GM11168 (cell line): ENCODE data around the gene KRT36.

ENCODE experiments used
- in situ Hi-C: fragments of 300-500 bp; cut with MboI; formaldehyde crosslinking; loops from one replicate; pipeline ENCODE4 v1.12.0; 2022; ENCODE audit warnings: low sequenced_read_pairs; ENCODE audit not compliant: unreplicated experiment

KRT36 gene

DNA sequence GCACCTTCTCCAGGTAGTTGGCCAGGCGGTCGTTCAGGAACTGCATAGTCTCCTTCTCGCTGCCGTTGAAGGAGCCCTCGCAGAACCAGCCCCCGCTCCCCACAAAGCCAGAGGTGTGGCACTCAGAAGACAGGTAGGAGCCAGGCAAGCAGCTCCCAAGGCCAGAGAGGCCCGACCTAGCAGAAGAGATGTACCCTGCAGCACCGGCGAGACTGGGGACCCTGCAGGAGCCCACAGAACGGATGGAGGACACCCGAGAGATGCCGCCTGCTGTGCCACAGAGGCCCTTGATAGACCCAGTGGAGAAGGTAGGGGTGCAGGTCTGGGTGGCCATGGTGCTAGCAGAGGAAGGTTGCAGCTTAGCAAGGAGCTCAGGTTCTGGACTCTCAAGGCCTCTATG lies at the start of gene KRT36:
Gene KRT36 (minus strand): TSS at position 380 of the 400 bp plus-strand sequence. CDS start 46 bp downstream, at position 334.
- in situ Hi-C loops, result no loop called here

DNA sequence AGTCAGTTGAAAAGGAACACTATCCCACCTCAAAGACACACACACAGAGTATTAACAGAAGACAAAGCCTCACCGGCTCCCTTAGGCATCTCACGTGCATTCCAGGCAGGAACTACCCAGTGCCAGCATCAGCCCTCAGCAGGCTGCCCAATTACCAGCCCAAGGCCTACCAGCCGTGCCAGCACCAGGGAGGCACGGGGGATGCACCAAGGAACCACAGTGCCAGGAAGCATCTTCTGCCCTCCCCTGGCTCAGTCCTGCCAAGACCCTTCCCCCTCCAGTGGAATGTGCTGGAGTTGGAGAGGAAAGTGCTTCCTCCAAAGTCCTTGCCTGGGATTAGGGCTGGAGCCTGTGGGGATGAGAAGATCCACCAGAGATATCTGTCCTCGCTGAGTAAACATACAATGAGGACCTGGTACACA lies 49.4 kb upstream of the KRT36 start:
- in situ Hi-C loops, result no loop called here

DNA sequence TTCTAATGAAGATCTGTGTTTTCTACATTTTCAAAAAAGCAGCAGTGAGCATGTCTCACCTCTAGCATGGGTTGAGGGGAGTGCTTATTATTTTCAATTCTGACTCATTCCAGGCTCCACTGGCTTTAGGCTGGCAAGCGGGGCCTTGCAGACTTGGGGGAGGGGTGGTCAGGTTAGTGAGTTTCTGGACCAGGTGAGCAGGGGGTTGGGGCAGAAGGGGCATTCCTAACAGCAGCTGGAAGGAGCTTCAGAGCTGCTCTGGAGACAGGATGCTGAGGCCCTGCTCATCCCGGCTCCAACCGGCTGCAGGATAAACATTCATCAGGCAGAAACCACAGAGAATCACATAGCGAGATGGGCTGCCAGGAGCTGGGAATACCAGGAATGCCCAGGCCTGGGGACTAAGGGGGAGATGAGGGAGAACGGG lies 48.9 kb upstream of the KRT36 start:
- in situ Hi-C loops, result no loop called here

DNA sequence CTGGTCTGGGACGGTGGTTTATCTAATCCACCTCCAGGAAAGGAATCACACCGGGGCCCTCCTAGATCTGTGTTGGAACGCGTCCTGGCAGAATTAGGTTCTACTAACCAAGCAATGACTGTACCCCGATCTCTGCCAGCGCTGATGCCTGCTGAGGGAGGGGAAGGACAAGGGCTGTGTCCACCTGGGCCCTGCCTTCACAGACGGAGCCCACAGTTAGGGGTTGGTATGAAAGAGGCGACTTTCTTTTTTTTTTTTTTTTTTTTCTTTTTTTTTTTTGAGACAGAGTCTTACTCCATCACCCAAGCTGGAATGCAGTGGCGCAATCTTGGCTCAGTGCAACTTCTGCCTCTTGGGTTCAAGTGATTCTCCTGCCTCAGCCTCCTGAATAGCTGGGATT lies 48.3 kb upstream of the KRT36 start:
- in situ Hi-C loops, result no loop called here

DNA sequence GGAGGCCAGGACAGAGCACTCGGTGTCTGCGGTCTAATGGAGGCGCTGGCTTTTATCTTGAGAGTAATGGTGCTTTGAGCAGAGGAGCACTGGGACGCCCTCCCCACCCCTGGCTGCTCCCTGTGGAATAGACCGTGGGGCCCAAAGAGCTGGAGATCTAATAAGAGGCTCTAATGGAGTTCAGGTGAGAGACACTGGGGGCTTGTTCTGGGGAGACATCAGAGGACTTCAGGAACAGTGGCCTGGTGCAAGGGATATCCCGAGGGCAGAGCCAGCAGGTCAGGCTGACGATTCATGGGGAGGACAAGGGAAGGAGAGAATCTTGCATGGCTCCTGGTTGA lies 47.9 kb upstream of the KRT36 start:
- in situ Hi-C loops, result no loop called here

DNA sequence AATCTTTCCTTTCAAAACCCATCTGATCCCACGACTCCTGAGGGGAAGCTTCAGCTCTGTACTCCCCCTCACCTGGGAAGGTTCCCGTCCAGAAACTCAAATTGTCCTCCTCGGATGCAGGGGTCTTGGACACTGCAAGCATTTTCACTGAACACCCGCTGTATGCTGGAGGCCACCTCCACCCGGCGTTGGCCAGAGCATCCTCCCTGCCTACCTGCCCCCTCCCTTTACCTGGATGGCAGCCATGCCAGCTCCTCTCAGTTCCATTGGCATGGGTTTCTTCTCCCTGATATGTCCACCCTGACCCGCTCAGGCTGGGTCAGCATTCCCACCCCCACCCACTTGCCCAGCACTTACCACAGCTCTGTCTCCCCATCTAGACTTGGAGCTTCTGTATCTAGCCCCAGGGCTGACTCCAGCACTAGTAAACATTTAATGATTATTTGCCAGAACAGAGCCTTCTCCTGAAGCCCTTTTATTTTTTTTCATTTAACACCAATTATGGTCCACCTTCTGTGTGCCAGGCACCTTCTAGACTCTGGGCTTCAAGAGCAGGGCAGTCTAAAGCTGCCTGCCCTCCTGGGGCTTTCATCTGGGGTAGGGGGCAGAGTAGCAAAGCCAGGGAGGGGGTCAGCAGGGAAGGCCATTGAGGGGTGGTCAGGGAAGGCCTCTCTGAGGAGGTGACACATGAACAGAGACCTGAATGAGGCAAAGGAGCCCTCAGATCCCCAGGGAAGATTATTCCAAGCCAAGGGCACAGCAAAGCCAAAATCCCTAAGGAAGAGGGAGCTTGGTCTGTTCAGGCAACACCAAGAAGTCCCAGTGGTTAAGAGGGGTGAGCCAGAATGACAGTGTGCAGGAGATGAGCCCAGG lies 47.3 kb upstream of the KRT36 start:
- in situ Hi-C loops, result no loop called here

DNA sequence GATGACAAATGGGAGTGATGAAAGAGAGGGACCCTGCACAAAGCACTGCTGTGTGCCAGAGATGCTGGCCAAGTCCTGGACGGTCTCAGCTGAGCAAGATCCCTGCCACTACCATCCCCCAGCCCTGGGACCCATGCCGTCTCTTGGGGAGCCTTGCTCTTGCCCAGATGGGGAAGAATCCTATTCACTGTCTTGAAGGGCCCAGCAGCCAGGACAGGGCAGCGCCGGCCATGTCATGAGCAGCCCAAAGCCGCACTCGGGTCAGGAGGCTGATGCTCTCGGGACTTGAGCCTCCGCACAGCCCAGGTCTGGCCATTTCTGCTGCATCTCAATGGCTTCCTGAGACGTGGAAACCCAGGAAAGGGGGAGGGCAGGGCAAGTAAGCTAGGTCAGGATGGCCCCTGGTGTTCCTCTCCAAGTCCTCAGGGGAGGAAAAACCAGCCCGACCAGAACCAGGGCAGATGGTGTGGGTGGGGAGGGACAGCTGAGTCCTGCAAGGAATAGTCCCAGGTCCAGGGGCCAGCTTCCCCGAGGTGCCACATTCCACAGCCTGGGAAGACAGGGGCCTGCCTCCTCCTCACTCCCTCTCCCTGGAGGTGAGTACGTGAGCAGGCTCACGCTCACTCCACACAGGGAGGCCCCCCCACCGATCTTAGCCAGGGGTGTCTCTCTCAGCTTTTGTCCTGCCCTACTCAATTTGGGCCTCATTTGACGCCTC lies 46.2 kb upstream of the KRT36 start:
- in situ Hi-C loops, result no loop called here

DNA sequence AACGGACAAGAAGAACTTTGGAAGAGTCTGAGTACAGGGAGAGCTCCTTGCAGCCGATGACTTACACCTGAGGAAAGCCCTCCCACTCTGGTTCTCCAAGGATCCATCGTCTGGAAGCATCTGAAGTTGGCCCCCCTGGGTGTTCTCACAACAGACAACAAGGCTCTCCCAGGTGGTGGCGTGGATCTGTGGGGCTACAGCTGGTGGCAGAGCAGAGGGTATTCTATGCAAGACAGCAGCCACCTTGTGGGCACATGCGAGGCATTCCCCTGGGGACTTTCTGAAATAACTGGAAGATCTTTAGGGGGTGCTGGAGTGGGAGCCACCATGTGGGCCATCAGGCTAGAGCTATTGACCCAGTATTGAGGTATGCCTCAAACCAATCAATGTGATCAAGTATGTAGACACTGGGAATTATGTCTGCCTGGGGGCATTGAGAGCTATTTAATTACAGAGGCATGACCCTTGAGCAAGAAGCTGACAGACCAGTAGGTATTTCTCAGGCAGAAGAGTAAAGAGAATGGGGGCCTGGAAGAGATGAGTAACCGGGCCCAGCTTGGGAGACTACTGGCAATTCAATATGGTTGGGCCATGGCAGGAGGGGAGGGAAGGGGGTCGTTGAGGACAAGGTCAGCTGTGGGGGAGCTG lies 45.3 kb upstream of the KRT36 start:
- in situ Hi-C loops, result no loop called here

DNA sequence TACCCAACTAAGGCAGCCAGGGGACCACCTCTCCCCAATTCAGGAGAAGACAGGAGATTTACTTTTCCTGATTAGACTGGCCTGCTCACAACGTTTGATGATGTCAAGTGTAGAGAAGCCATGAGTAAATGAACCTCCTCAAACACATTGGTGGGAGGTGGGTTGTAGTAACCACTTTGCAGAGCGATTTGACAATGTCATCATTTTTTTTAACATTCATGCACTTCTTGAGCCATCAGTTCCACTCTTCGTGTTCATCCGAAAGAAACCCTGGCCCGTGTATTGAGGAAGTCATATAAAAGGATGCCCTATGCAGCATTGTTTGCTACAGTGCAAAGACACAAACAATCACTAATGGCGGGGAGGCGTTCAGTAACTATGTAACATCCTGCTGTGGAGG lies 43.9 kb upstream of the KRT36 start:
- in situ Hi-C loops, result no loop called here

DNA sequence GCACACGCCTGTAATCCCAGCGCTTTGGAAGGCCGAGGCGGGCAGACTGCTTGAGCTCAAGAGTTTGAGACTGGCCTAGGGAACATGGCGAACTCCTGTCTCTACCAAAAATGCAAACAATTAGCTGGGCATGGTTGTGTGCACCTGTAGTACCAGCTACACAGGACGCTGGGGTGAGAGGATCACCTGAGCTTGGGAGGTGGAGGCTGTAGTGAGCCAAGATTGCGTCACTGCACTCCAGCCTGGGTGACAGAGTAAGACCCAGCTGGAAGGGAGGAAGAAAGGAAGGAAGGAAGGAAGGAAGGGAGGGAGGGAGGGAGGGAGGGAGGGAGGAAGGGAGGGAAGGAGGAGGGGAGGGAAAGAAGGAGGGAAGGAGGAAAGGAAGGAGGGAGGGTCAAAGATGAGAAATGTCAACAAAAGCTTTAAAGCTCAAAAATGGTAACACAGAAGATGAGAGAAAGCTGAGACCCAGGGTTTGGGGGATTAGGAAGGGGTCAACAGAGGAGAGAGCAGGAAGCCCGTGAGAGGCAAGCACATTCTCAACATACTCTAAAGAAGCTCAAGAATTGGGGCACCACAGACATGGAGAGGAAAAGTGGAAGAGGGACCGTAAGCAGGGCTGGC lies 43.3 kb upstream of the KRT36 start:
- in situ Hi-C loops, result no loop called here

DNA sequence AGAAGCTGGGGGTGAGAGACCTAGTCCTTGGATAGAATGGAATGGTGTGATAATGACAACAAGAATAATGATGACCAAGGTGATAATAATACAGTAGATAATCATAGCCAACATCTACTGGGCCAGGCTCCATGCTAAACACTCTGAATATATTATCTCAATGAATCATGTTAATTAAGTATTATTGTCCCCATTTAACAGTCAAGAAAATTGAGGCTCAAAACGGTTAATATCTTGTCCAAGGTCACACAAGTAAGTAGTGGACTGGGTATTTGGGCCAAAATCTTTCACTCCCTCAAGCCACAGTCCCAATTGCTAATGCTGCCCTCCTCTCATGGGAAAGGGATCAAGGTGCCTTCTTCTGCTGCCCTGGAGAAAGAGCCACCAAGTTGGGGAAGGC lies 42.3 kb upstream of the KRT36 start:
- in situ Hi-C loops, result no loop called here

DNA sequence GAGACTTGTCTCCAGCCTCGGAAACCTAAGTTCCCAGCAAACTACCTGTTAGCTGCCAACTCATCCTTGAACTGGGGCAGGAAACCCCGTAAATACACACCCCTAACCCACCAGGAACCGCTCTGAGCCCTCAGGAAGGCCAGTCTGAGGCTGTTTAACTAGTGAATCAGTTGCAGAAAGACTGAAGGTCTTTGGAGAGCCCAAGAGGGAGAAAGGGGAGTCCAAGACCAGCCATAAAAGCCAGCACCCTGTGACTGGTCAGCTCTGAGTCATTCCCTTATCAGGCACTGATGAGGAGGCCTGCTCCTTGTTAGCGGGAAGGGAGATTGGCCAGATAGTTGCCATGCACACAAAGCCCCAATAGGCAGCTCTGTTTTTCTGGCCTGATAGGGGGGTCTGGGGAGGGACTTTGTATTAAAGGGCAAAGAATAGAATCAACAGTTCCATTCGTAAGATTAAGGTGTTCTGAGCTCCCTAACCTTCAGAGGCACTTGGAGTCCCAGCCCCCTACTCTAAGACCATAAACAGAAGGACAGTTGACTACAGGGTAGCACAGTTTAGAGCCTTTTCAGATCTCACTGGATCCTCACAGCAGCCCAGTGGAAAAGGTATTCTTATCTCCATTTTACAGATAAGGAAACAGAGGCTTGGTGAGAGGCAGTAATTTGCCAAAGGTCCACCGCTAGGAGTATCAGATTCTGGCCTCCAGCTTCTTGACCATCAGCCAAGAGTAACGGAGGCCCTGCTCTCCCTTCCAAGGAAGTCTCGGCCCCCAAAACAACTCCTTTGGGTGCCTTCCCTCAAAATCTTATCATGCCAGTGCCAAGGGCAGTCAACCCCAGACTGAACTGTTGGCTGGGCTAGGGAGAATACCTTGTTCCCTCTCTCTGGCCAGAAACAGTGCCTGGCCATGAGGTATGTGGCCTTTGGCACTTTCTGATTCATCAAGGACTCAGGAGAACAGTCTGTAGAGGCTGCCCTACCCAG lies 40.6 kb upstream of the KRT36 start:
- in situ Hi-C loops, result no loop called here

DNA sequence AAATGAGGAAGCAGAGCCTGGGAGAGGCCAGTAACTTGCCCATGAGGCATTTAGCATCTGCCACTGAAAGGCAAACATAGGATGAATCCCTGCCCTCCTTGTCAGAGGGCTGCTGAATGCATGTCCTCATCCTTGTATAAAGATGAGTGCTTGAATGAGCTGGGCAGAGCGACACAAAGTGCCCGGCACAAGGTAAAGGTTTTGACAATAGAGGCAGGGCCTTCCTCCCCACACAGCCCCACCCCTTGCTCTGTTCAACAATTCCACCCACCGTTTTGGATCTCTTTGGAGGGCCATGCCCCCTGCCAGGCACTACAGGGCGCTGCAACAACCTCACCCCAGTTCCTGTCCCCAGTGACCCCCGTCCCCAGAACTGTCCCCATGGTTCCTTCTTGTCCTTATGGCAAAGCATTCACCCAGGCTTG lies 39.8 kb upstream of the KRT36 start:
- in situ Hi-C loops, result no loop called here

DNA sequence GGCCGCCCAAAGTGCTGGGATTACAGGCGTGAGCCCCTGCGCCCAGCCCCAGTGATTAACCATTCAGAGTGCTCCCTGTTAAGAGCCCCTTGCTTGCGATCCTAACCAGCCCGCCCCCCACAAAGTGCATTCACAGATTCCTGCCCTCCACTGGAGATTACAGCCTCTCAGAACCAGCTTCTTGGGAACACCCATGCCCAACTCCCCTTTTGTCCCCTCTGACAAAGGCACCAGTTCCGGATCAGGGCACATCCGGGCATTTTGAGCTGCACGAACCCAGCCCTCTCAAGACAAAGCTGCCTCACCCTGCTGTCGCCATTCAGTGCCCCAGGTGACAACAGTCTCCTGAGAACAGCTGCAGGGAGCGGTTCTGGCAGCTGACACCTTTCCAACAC lies 39.2 kb upstream of the KRT36 start:
- in situ Hi-C loops, result no loop called here

DNA sequence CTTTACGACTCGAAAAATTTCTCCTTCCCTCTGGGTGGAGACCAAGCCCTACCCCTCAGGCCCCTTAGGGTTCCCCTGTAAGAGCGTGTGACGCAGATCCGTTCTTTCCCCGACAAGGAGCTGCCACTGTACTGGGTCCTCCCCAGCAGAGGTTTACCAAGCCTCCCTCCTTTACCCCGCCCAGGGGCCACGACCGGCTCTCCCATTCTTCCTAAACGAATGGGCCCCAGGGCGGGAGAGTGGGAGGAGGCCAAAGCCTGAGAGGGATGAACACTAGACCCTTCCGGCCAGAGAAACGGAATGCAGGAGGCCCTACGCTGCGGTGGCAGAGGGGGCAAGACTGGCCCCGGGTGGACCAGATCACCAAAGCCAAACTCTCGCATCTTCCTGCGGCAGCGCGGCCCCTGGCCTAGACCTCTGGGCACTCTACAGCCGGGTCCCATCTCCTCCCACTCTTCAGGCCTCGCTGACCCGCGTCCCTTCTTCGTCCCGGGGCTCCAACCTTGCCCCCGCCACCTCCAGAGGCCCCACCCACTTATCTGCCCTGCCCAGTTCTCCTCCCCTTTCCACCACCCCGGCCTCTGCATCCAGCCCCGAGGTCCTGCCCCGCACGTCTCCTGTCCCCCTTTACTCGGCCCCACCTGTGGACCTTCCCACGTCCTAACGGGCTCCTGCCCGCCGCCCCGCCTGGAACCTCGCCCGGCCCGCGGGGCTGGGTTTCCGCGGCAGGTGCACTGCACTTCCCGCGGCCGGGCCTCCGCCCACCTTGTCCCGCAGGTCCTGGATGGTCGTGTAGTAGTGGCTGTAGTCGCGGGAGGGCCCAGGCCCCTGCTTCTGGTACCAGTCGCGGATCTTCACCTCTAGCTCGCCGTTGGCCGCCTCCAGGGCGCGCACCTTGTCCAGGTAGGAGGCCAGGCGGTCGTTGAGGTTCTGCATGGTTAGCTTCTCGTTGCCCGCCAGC lies 37.6 kb upstream of the KRT36 start:
- in situ Hi-C loops, result no loop called here

DNA sequence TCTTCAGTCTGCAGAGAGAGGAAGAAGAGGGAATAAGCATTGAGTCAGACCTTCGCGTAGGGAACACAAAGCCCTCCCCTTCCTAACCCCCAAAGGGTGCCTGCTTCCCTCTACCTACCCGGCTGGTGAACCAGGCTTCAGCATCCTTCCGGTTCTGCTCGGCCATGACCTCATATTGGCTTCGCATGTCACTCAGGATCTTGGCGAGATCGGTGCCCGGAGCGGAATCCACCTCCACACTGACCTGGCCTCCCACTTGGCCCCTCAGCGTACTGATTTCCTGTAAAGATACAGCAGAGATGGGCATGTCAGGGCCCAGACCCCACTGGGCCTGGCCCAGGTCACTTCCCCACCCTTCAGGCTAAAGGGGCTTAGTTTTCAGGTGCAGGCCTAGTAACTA lies 34.6 kb upstream of the KRT36 start:
- in situ Hi-C loops, result no loop called here

DNA sequence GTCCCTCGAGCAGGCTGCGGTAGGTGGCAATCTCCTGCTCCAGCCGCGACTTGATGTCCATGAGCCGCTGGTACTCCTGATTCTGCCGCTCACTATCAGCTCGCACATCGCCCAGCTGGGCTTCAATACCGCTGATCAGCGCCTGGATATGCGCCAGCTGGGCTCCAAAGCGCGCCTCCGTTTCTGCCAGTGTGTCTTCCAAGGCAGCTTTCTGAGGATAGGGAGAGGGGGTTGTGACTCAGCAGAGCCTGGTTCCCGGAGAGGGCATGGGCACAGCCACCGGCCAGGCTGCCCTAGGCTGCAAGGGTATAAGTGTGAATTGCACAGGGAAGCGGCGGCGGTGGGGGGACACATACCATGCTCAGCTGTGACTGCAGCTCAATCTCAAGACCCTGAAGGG lies 34.1 kb upstream of the KRT36 start:
- in situ Hi-C loops, result no loop called here

DNA sequence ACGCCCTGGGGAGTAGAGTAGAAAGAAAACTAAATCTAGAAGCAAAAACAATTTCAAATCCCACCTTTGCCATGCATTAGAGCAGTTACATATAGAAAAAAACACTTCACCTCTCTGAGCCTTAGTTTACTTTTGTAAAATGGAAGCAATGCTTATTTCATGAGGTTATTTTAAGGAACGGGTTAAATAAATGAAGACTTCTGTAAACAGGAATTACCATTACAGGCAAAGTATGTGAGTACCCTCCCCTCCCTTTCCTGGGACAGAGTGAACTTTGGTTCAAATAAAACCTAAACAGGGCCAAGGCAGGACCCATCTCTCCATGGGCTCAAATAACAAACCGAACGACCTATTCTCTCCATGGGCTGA lies 33.5 kb upstream of the KRT36 start:
- in situ Hi-C loops, result no loop called here
